Head of caudate nucleus (tissue), 42 donors: ENCODE results near the gene MAST4.

Experiments
- DNase-seq, 42 donors: peaks; one replicate each; pipeline versions ENCODE4 v3.0.0 to v3.0.0-alpha.2; 2020 to 2021; ENCODE audit warnings: mixed read lengths in 7 of 42
- intact Hi-C: fragments of 100-400 bp; cut with DNase I; formaldehyde crosslinking; loops from one replicate; pipeline ENCODE4 v1.15.0; 2022

MAST4 gene

GRCh38 chr5:66898241-66898995 is 302.2 kb downstream of the MAST4 start:
- no peak for DNase-seq
- intact Hi-C loops: no loop called here

- DNase-seq: no peak
- intact Hi-C loops: no loop called here
These were observed 307.0 kb downstream of the MAST4 start for GRCh38 chr5:66903218-66903617.

GRCh38 chr5:66903709-66904108 is 307.5 kb downstream of the MAST4 start:
- intact Hi-C loops: no loop called here
- DNase-seq: no peak

GRCh38 chr5:66904189-66904588 is 308.0 kb downstream of the MAST4 start:
- intact Hi-C loops: no loop called here
- no peak for DNase-seq

- no peak for DNase-seq
- intact Hi-C loops: no loop called here
These were observed 309.8 kb downstream of the MAST4 start for GRCh38 chr5:66906021-66906420.

GRCh38 chr5:66908230-66908629 is 312.0 kb downstream of the MAST4 start:
- DNase-seq: no peak
- intact Hi-C loops: no loop called here

GRCh38 chr5:66909364-66909763 is 313.2 kb downstream of the MAST4 start:
- intact Hi-C loops: no loop called here

GRCh38 chr5:66912787-66913186 is 316.6 kb downstream of the MAST4 start:
- intact Hi-C loops: no loop called here
- DNase-seq: no peak

More at GRCh38 chr5:66909364-66909763, 313.2 kb downstream of the MAST4 start:
- DNase-seq: no peak

- intact Hi-C loops: no loop called here
- DNase-seq: no peak
These were observed 319.3 kb downstream of the MAST4 start for GRCh38 chr5:66915531-66915930.

GRCh38 chr5:66922881-66923280 is 326.7 kb downstream of the MAST4 start:
- intact Hi-C loops: no loop called here
- DNase-seq: no peak

GRCh38 chr5:66923457-66923856 is 327.3 kb downstream of the MAST4 start:
- DNase-seq: no peak

GRCh38 chr5:66923922-66924321 is 327.7 kb downstream of the MAST4 start:
- intact Hi-C loops: no loop called here
- DNase-seq: no peak

More at GRCh38 chr5:66923457-66923856, 327.3 kb downstream of the MAST4 start:
- intact Hi-C loops: no loop called here

GRCh38 chr5:66927140-66927539 is 330.9 kb downstream of the MAST4 start:
- intact Hi-C loops: no loop called here
- DNase-seq: no peak

- intact Hi-C loops: no loop called here
- no peak for DNase-seq
These were observed 333.1 kb downstream of the MAST4 start for GRCh38 chr5:66929281-66929680.

- intact Hi-C loops: no loop called here
- no peak for DNase-seq
These were observed 333.8 kb downstream of the MAST4 start for GRCh38 chr5:66929995-66930394.

- intact Hi-C loops: no loop called here
- DNase-seq: no peak
These were observed 335.5 kb downstream of the MAST4 start for GRCh38 chr5:66931651-66932050.

- intact Hi-C loops: no loop called here
- DNase-seq: no peak
These were observed 336.3 kb downstream of the MAST4 start for GRCh38 chr5:66932457-66932856.

GRCh38 chr5:66933066-66933465 is 336.9 kb downstream of the MAST4 start:
- intact Hi-C loops: no loop called here
- DNase-seq: no peak

GRCh38 chr5:66939094-66939493 is 342.9 kb downstream of the MAST4 start:
- no peak for DNase-seq
- intact Hi-C loops: no loop called here

- intact Hi-C loops: no loop called here
- DNase-seq: no peak
These were observed 349.5 kb downstream of the MAST4 start for GRCh38 chr5:66945389-66946349.
